HG03342 (cell line): ENCODE data around the gene PTPRN2.
"Not testable (repeated sequence)": the region's sequence is repeated elsewhere in the genome, so short reads cannot be mapped to it uniquely, and the experiment has no call there.

Source experiments
- ATAC-seq: cut with Tn5 transposase; IDR thresholded peaks from one replicate; pipeline ENCODE4 v1.9.1; 2021; ENCODE audit warnings: mild to moderate bottlenecking, moderate library complexity; ENCODE audit not compliant: unreplicated experiment

Gene PTPRN2

GRCh38 chr7:157565981-157566630 is 1021.5 kb downstream of the PTPRN2 start:
- ATAC-seq: no peak

DNA sequence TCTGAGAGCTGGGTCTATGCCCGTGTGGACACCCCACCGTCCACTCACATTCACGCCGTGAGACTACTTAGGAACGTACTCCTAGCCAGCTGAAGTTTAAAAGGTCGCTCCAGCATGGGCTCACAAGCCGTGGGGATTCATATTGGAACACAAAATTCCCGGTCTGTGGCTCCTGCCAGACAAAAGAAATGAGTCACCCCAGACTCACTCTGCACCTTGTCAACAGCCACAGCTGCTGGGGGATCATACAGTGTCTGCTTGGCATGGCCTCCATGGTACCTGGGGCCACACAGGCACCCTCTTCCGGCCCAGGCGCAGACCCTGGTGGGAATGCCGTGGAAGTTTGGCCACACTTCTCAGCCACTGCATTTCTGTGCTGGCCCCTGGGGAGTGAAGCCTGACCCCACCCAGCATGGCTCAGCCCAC is 1022.4 kb downstream of the PTPRN2 start:
- no peak for ATAC-seq

- no peak for ATAC-seq
Measured at GRCh38 chr7:157564517-157565177, 1023.0 kb downstream of the PTPRN2 start.

- not testable (repeated sequence) for ATAC-seq
Measured at GRCh38 chr7:157563467-157564135, 1024.0 kb downstream of the PTPRN2 start.

DNA sequence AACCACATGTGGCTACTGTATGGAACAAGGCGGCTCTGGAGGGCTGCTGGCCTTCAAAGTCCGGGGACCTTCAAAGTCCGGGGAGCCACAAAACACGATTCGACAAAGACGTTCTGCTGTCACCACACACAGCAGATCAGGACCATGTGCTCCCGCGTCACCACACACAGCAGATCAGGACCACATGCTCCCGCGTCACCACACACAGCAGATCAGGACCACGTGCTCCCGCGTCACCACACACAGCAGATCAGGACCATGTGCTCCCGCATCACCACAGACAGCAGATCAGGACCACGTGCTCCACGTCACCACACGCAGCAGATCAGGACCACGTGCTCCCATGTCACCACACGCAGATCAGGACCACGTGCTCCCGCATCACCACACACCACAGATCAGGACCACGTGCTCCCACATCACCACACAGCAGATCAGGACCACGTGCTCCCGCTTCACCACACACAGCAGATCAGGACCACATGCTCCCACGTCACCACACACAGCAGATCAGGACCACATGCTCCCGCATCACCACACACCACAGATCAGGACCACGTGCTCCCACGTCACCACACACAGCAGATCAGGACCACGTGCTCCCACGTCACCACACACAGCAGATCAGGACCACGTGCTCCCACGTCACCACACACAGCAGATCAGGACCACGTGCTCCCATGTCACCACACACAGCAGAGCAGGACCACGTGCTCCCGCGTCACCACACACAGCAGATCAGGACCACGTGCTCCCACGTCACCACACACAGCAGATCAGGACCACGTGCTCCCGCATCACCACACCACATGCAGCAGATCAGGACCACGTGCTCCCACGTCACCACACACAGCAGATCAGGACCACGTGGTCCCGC is 1024.9 kb downstream of the PTPRN2 start:
- ATAC-seq: not testable (repeated sequence)

DNA sequence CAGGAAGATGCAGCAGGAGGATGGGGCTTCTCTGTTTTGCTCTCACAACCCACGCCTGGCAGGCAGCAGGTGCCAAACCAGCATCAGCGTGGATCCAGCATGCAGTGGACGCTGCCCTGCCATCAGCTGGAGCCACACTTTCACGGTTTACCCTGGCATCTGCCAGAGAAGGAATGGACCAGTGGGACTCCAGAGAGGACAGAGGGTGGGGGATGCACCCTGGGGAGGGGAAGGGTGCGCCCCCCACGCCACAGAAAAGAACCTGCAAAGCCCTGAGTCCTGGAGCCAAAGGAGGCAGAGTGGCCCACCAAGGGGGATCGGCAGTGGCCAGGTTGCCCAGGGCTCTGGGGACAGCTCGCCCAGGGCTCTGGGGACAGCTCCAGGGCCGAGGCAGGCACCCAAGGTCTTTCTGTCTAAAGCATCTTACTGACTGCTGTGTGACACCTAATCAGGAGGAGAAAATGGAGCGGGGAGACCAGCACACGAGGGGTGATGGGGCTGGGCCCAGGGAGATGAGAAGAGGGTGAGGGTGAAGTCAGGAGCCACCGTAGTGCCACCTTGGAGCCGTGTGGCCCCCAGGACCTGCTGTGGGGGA is 1025.7 kb downstream of the PTPRN2 start:
- ATAC-seq: no peak

- no peak for ATAC-seq
Measured at GRCh38 chr7:157561523-157561785, 1026.2 kb downstream of the PTPRN2 start.

GRCh38 chr7:157560710-157561522 is 1026.7 kb downstream of the PTPRN2 start:
- ATAC-seq: no peak

- no peak for ATAC-seq
Measured at GRCh38 chr7:157560258-157560654, 1027.4 kb downstream of the PTPRN2 start.

- no peak for ATAC-seq
Measured at GRCh38 chr7:157559596-157560257, 1027.9 kb downstream of the PTPRN2 start.

DNA sequence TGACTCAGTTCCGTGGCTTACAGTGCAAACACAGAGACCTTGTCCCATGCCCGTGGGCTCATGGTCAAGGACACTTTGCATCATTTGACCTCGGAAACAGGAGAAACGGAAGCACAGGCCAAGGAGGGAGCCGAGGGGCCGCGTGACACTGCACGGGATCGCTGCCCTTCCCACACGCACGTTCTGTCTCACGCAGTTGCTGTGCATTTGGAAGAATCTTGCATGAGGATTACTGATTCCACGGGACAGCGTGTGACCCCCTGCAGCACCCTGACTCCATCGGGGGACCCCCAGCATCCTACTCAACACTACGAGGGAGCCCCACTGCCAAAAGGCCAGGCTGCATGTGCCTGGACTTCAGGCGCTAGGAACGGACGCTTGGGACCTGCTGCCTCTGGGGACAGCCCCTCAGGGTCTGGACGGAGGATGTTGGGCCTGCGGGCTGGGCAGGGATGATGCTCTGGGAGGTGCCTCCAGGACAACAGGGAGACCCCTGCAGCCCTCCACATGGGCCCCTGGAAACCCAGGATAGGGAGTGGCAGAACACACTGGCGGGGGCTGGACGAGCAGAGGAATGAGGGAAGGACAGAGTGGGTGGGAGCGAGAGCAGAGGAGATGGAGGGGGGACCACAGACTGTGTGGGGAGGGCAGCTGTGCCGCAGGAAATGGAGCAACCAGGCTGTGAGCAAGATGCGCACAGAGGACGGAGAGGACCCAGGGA is 1028.6 kb downstream of the PTPRN2 start:
- ATAC-seq: no peak

- ATAC-seq: no peak
Measured at GRCh38 chr7:157558516-157558874, 1029.1 kb downstream of the PTPRN2 start.

GRCh38 chr7:157558061-157558460 is 1029.6 kb downstream of the PTPRN2 start:
- no peak for ATAC-seq

DNA sequence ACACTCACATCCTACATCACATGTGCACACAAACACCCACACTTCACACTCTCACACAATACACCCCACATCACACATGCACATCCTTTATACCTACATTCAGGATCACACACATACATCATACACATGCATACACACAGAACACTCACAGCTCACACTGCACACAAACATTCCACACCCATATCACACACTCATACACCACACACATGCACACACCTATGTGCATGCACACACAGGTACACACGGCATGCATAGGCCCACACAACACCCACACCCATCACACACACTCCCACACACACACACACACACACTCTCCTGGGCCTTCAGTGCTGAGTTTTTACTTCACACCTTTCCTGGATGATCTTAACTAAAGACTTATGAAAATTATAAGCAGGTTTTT is 1030.4 kb downstream of the PTPRN2 start:
- no peak for ATAC-seq

DNA sequence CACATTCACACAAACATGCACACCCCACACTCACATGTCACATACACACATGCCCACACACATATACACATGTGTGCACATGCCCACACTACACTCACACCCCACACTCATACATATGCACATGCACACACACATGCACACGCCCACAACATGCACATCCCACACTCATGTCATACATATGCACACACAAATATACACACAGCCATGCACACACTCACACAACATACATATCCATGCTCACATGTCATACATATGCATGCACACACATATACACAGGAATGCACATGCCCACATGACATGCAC is 1031.0 kb downstream of the PTPRN2 start:
- ATAC-seq: no peak

DNA sequence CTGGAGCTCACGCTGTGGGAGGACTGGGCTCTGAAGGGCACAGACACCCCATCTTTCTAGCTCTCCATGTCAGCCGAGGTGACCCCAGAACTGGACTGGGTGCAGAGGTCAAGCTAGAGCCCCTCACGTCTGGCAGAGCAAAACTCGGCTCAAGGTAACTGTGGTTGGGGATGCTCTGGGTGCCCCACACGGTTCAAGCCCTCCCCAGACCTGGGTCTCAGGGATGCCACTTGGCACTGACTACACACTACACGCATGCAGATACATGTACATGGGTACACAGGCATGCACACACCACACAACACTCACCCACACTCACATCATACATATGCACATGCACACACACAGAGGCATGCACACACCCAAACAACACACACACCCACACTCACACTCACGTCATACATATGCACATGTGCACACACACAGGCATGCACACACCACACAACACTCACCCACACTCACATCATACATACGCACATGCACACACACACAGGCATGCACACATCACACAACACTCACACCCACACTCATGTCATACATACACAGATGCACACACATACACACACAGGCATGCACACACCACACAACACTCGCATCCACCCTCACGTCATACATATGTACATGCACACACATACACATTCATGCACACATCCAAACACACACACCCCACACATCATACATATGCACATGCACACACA is 1031.5 kb downstream of the PTPRN2 start:
- no peak for ATAC-seq

DNA sequence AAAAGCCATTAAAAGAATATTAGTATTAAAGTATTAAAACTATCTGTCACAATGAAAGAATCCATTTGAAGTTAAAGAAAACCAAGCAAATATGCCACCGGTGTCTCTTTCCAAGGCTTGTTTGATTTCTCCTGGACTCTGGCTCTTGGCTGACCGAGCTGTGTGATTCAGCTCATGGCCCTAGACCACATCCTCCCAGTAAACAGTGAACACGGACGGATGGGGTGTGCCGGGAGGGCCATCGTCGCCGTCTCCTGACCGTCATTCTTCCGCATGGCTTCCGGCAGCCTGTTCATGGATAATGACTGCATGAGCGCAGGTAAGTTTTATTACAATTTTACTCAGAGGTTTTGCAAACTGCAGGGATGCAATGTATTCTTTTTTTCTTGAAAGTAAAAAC is 1032.3 kb downstream of the PTPRN2 start:
- no peak for ATAC-seq

- no peak for ATAC-seq
Measured at GRCh38 chr7:157554393-157555238, 1033.0 kb downstream of the PTPRN2 start.
